Osteoblast (primary cell): ENCODE results near the gene EXOC6. TPM values are rescaled to one million over a fixed set of nuclear protein-coding genes. Genes with fewer than 3 reads are reported as not detected.
A peak's percentile ranks its signal among the peaks of the same experiment; 100 is the strongest.

ENCODE experiments used
- DNase-seq: peaks from one replicate; pipeline ENCODE4 v3.0.0; 2011; ENCODE audit warnings: low spot score, mixed read lengths; ENCODE audit not compliant: insufficient read length; ENCODE audit errors: missing footprints
- H2AFZ ChIP-seq: 2 replicates; pipeline ENCODE4 v1.6.0; 2011; ENCODE audit warnings: mild to moderate bottlenecking, low read length
- H3K27ac ChIP-seq: 2 replicates; pipeline ENCODE4 v1.5.1; 2011; ENCODE audit warnings: mild to moderate bottlenecking, low read depth, low read length, moderate library complexity
- H3K27me3 ChIP-seq: 2 replicates; pipeline ENCODE4 v1.6.0; 2012; ENCODE audit warnings: mild to moderate bottlenecking, control low read depth, inconsistent platforms, low read length, moderate library complexity; ENCODE audit not compliant: insufficient read depth
- H3K36me3 ChIP-seq: 2 replicates; pipeline ENCODE4 v1.5.1; 2011; ENCODE audit warnings: mild to moderate bottlenecking, low read length, control low read depth, moderate library complexity; ENCODE audit not compliant: insufficient read depth
- H3K4me1 ChIP-seq: 2 replicates; pipeline ENCODE4 v1.5.1; 2011; ENCODE audit warnings: mild to moderate bottlenecking, low read length, control low read depth, moderate library complexity; ENCODE audit not compliant: insufficient read depth
- H3K4me2 ChIP-seq: 2 replicates; pipeline ENCODE4 v1.6.0; 2011; ENCODE audit warnings: mild to moderate bottlenecking, low read length; ENCODE audit not compliant: insufficient read depth
- H3K4me3 ChIP-seq: fragments of 200-600 bp; sonication (generic); 3 replicates; pipeline ENCODE4 v1.5.1; 2012; ENCODE audit warnings: mild to moderate bottlenecking, low read length, inconsistent platforms; ENCODE audit not compliant: insufficient read depth
- H3K79me2 ChIP-seq: 2 replicates; pipeline ENCODE4 v1.6.0; 2012; ENCODE audit warnings: mild to moderate bottlenecking, low read length, control low read depth, inconsistent platforms; ENCODE audit not compliant: insufficient read depth
- H3K9me3 ChIP-seq: 2 replicates; pipeline ENCODE4 v1.5.1; 2011; ENCODE audit warnings: low read depth, low read length, control low read depth
- H4K20me1 ChIP-seq: 2 replicates; pipeline ENCODE4 v1.6.0; 2012; ENCODE audit warnings: mild to moderate bottlenecking, low read length, control low read depth; ENCODE audit not compliant: insufficient read depth
- total RNA-seq: library from RNA; depleted of rRNA; stranded (reverse); fragments of >200 nt; gene quantifications from 2 replicates; pipeline ENCODE4 v1.2.3, GENCODE V29; 2012
- TF ChIP-seq, protein P1 (sequence below): IDR thresholded peaks from 2 replicates; pipeline ENCODE4 v1.5.1; 2011; ENCODE audit warnings: mild to moderate bottlenecking, low read depth, low read length, moderate library complexity; ENCODE audit errors: extremely low read depth

The EXOC6 gene
- total RNA-seq, 1 donor: 8.7 TPM

DNA sequence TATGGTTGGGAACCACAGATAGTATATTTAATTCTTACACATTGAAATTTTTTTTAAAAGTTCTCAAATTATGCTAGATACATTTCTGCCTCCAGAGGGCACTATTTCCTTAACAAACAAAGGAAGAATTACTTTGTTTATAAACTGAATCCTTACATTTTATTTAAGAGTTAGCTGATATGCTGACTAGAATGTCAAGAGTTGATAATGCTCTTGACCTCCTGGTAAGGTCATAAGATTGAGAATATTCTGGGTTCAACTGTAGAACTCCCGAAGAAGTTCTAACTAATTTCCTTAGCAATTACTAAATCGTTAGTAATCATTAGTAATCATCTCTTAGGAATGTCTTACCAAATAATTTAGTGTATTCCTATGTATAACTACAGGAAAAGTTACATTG, 117.0 kb downstream of the EXOC6 start:
- no peaks in the 10 kb centered on the region for H3K36me3 ChIP-seq
- H3K27me3 ChIP-seq: no peaks in the 10 kb centered on the region
- H4K20me1 ChIP-seq: no peaks in the 10 kb centered on the region
- no peaks in the 10 kb centered on the region for H3K79me2 ChIP-seq
- peak overlapping the region; percentile 48 for H3K4me3 ChIP-seq
- TF ChIP-seq, protein P1, sequence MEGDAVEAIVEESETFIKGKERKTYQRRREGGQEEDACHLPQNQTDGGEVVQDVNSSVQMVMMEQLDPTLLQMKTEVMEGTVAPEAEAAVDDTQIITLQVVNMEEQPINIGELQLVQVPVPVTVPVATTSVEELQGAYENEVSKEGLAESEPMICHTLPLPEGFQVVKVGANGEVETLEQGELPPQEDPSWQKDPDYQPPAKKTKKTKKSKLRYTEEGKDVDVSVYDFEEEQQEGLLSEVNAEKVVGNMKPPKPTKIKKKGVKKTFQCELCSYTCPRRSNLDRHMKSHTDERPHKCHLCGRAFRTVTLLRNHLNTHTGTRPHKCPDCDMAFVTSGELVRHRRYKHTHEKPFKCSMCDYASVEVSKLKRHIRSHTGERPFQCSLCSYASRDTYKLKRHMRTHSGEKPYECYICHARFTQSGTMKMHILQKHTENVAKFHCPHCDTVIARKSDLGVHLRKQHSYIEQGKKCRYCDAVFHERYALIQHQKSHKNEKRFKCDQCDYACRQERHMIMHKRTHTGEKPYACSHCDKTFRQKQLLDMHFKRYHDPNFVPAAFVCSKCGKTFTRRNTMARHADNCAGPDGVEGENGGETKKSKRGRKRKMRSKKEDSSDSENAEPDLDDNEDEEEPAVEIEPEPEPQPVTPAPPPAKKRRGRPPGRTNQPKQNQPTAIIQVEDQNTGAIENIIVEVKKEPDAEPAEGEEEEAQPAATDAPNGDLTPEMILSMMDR: peak; percentile 70
- H2AFZ ChIP-seq: peak overlapping the region; percentile 67
- H3K9me3 ChIP-seq: no peaks in the 10 kb centered on the region
- H3K4me1 ChIP-seq: peaks cover 13% of the 10 kb centered on the region
- DNase-seq: no peak
- H3K27ac ChIP-seq: peak overlapping the region; percentile 42
- peak overlapping the region; percentile 74 for H3K4me2 ChIP-seq

DNA sequence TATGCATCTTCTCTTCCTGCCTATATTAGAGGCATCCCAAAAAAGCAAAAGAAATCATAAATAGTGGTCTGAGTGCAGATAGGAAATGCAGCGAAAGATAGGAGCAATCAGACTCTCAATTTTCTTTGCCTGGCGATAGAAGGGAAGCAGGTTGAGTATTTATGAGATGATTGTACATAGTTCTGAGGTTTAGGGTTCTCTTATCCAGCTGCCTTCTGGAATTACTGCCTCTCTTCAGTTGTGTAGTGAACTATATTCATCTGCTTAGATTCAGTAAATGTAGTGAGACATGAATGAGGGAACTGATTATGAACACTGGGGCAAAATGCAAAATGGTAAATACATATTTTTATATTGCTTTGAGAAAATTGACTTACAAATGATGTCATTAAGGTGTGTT, 119.3 kb downstream of the EXOC6 start:
- no peak overlapping the region for H3K4me2 ChIP-seq
- H3K27ac ChIP-seq: no peak overlapping the region
- H3K79me2 ChIP-seq: no peaks in the 10 kb centered on the region
- no peaks in the 10 kb centered on the region for H4K20me1 ChIP-seq
- TF ChIP-seq, protein P1: no peak
- H3K4me1 ChIP-seq: peaks cover 22% of the 10 kb centered on the region
- H3K36me3 ChIP-seq: no peaks in the 10 kb centered on the region
- H3K27me3 ChIP-seq: no peaks in the 10 kb centered on the region
- H2AFZ ChIP-seq: no peak overlapping the region
- H3K4me3 ChIP-seq: no peak overlapping the region
- no peak for DNase-seq
- no peaks in the 10 kb centered on the region for H3K9me3 ChIP-seq

DNA sequence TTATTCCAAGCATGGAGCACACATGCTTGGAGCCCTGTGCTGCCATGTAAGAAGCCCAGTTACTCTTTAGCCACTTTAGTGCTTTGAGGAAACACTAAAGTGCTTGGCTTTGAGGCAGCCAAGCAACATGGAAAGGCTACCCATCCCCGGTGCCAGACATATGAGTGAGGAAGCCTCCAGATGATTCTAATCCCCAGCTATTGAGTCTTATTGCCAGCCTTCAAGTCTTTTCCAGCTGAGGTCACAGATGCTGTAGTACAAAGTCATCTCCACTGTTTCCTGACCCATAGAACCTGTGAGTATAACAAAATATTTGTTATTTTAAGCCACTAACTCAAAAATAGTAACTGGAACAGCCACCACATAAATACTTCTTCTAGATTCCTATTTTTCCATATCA, 120.8 kb downstream of the EXOC6 start:
- DNase-seq: no peak
- no peaks in the 10 kb centered on the region for H3K79me2 ChIP-seq
- H4K20me1 ChIP-seq: no peaks in the 10 kb centered on the region
- H3K27ac ChIP-seq: no peak overlapping the region
- H2AFZ ChIP-seq: no peak overlapping the region
- H3K27me3 ChIP-seq: no peaks in the 10 kb centered on the region
- H3K36me3 ChIP-seq: no peaks in the 10 kb centered on the region
- H3K4me3 ChIP-seq: no peak overlapping the region
- TF ChIP-seq, protein P1: no peak
- peaks cover 22% of the 10 kb centered on the region for H3K4me1 ChIP-seq
- no peak overlapping the region for H3K4me2 ChIP-seq
- H3K9me3 ChIP-seq: no peaks in the 10 kb centered on the region

DNA sequence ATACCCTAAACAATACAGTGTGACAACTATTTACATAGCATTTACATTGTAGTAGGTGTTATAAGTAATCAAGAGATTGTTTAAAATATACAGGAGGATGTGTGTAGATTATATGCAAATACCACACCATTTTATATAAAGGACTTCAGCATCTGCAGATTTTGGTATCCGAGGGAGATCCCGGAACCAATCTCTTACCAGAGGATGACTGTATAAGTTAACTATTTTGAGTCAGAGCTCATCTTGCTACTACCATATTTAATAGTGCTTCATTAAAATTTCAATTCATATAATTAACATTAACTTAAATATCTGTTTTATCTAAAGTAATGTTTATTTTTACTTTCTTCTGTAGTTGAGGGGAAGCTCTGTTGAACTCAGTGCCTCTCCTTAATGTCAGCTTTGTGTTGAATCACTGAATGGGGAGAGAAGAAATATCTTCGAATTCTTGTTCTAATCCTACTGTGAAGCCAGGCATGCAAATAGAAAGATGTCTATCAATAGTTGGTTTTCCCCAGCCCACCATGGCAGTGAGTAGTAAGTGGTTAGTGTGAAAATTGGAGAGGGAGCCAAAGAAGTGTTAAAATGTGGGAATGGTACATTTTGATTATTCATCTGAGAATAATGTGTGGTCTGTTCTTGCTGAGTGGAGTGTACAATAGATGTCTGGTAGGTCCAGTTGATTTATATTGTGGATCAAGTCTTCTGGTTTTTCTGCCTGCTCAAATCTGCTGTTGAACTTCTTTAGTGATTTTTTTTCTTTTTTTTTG, 122.2 kb downstream of the EXOC6 start:
- no peak for DNase-seq
- Histone ChIP-seq H3K27ac (peak overlapping the region; percentile 2), H3K27me3 (no peaks in the 10 kb centered on the region), H3K4me1 (peaks cover 17% of the 10 kb centered on the region), H3K9me3 (no peaks in the 10 kb centered on the region), H3K4me3 (no peak overlapping the region), H3K4me2 (no peak overlapping the region), H3K36me3 (no peaks in the 10 kb centered on the region), H4K20me1 (no peaks in the 10 kb centered on the region), H2AFZ (no peak overlapping the region), H3K79me2 (no peaks in the 10 kb centered on the region)
- TF ChIP-seq, protein P1: no peak
